T-helper 2 cell treated with Interferon-gamma antibody and Interleukin-4, amounts not matched to agents 5 μg/mL and 100 μg/mL, for 36 hours (primary cell): ENCODE data around the gene TEX26.

ENCODE experiments used
- DNase-seq: peaks from one replicate; pipeline ENCODE4 v3.0.0; 2021; ENCODE audit warnings: low spot score
- H3K27ac Mint-ChIP-seq: one replicate; pipeline ENCODE4 v1.8.0; 2021; ENCODE audit warnings: mild to moderate bottlenecking, mixed read lengths
- H3K27me3 Mint-ChIP-seq: one replicate; pipeline ENCODE4 v1.8.0; 2021; ENCODE audit warnings: low read depth, mixed read lengths
- H3K36me3 Mint-ChIP-seq: one replicate; pipeline ENCODE4 v1.8.0; 2021; ENCODE audit warnings: low read depth, mixed read lengths
- H3K4me1 Mint-ChIP-seq: one replicate; pipeline ENCODE4 v1.8.0; 2021; ENCODE audit warnings: low read depth, mixed read lengths
- H3K4me3 Mint-ChIP-seq: one replicate; pipeline ENCODE4 v1.8.0; 2022; ENCODE audit warnings: mild to moderate bottlenecking, moderate library complexity, mixed read lengths
- H3K9me3 Mint-ChIP-seq: one replicate; pipeline ENCODE4 v1.8.0; 2021; ENCODE audit warnings: mixed read lengths

TEX26 gene

GRCh38 chr13:31022288-31022895, 89.9 kb downstream of the TEX26 start:
- peaks cover 43% of the 10 kb centered on the region for H3K27me3 Mint-ChIP-seq
- no peak for DNase-seq
- no peaks in the 10 kb centered on the region for H3K36me3 Mint-ChIP-seq
- no peaks in the 10 kb centered on the region for H3K4me1 Mint-ChIP-seq
- no peak overlapping the region for H3K4me3 Mint-ChIP-seq
- H3K27ac Mint-ChIP-seq: no peak overlapping the region
- H3K9me3 Mint-ChIP-seq: no peaks in the 10 kb centered on the region

- Mint-ChIP-seq H3K27me3 (peaks cover 41% of the 10 kb centered on the region), H3K27ac (no peak overlapping the region), H3K9me3 (no peaks in the 10 kb centered on the region), H3K4me1 (no peaks in the 10 kb centered on the region), H3K36me3 (no peaks in the 10 kb centered on the region), H3K4me3 (no peak overlapping the region)
- no peak for DNase-seq
Measured at GRCh38 chr13:31022928-31023530, 90.6 kb downstream of the TEX26 start.
